ENCODE data around the gene NPAS2.

NPAS2 gene

DNA sequence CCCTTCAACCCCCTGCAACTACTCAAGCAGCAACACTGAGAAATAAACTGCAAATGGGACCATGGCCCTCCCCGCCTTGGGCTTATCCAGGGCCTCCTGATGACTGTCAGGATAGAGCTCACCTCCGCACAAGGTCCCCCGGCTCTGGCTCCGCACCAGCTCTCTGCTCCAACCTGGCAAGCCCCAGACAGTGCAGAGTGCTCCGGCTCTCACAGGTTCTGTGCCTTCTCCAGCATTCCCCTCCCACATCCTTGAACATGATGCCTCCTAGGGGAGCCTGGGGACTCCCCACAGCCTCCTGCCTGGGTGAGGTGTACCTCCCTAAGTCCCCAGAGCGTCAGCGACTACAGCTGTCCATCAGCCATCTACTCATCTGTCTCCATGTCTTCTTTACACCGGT is 26.7 kb upstream of the NPAS2 start:
- DNase-seq (ENCODE audit: low spot score), result no peak
- FAIRE-seq, result no peak

DNA sequence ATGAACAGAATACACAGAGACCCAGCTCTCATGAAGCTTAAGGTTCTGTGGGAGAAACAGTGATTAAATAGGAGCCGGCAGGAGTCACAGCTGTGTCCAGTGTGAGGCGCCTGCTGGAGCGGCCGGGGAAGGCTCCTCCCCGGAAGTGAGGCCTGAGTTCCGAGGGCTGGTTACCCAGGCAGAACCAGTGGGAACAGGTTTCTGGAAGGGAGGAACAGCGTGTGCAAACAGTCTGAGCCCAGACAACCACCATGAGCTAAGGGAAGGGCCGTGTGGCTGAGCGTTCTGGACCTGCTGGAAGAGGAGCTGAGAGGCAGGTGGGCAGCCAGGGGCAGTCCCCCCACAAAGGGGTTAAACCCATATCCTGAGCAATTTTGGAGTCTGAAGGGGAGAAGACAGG is 26.0 kb upstream of the NPAS2 start:
- FAIRE-seq, result no peak
- DNase-seq (ENCODE audit: low spot score), result no peak

DNA sequence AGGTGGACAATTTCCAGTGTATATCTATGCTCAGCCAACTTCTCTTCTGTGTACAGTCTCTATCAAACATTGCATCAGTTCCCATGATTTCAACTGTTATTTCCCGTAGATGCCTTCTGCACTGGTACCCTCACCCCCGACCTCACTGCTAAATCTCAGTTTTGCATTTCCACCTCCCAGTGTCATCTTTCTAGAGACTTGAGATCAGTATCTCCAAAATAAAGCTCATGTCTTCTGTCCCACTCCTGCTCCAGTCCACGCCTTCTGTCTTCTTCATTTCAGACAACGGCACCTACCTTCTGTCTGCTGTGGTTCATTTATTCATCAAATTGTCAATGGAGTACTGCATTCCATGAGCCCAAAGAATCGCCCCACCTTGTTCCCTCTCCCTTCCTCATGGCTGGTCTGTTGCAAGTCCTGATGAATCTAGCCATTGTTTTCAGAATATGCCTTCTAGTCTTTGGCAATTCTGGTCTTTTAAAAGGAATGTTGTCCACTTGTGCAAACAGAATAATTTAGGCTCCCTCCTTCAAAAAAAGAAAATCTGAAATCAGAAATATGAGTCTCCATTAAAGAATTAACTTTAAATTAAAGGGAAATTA is 23.3 kb upstream of the NPAS2 start:
- FAIRE-seq (no peak), DNase-seq (ENCODE audit: low spot score) (no peak)

DNA sequence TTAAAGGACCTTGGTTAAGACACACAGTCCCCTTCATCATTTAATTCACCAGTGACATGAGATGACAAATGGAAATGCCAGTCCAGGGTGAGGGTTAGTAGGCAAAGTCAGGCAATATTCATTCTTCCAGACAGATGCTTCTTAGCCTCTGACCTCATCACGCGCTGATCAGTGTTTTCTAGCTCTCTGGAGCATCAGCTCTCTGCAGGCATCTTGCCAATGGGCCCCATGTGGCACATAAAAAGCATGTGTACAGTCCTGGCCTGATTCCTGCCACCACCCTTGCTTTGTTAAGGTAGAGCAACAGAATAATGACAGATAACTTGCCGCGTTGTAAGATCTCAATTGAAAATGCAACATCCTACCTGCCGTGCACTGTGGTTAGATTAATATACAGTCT is 20.3 kb upstream of the NPAS2 start:
- DNase-seq (ENCODE audit: low spot score) (no peak), FAIRE-seq (no peak)

DNA sequence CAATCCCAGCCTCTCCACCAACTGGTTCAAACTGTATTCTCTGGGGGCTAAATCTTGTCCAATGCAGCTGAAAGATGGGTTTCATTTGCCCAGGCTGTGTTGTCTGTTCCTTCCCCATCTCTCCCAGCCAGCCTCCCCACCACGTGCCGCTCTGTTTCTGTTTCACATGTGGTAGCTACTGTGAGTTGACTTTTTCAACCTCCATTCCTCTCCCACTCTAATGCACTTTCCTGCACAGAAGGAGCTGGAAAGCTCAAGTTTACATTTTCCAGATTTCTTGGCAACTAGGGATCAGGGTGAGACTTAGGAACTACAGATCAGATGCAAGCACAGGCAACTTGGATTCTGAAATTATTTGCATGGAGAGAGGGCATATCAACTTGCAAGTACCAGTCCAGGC is 19.0 kb upstream of the NPAS2 start:
- FAIRE-seq (no peak), DNase-seq (ENCODE audit: low spot score) (no peak)

DNA sequence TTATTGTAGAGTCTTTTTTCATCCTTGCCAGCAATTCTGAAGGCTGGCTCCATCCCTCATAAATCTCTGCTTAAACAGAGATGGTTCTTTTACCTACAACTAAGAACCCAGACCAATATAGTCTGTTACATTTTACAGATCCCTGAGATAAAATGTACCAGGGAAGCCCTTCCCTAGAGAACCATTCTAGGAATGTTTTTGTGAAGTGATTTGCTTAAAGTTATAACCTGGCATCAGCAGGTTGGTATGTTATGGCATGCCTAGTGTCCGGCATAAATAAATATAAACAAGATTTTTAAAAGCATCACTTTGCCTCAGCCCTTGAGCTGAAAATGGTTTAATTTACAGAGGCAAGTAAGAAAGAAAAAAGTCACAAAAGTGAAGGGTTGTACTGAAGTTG is 18.5 kb upstream of the NPAS2 start:
- DNase-seq (ENCODE audit: low spot score) (no peak), FAIRE-seq (no peak)

DNA sequence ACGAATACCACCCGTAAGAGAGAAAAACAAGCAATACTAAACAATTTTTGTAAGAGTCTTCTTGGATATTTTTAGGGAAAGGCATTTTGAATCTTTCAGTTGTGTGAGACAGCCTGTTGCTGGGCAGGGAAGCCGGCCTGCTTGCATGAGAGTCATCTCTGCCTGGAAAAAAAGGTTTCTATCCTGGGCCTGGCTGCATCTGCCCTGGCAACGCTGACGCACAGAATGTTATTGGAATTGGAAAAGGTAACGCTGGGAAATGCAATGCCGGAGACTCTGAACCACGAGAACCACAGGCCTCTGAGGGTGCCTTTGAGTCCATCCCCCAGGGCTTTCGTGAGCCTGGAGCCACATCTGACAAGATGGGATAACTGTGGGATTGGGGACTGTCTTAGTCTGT is 17.9 kb upstream of the NPAS2 start:
- DNase-seq (ENCODE audit: low spot score) (no peak), FAIRE-seq (no peak)

DNA sequence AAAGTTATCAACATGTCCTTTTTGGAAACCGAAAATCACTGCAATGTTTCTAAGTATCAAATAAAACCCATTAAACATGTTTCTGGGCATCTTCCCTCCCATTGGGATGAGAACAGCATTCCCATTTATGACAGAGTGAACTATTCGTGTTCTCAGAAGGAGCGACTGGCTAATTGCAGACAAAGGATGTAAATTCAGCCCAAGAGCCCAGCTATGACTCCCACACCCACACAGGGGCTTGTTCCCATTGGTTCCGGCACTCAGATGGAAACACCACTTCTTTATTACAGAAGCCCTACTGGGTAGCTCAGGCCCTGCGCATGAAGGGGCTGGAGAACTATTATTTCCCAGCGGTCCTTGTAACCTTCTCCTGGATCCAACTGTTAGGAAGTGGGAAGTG is 16.6 kb upstream of the NPAS2 start:
- DNase-seq (ENCODE audit: low spot score) (no peak), FAIRE-seq (no peak)

DNA sequence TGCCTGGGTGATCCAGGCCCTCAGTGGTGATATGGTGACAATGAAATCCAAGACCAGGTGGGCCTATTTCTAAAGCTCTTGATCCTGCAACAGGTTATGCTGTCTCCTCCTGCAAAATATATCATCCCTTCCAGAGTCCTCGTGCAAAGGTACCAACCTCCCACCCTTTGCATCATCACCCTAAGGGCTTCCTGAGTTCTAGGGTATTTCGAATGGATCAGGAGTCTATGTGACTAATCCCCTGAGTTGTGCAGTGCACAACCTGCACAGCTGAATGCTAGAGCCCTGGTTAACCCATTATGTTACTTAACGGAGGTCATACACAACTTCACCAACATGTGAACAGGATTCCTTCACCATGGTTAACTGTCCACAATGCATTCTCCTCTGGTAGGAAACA is 13.4 kb upstream of the NPAS2 start:
- DNase-seq (ENCODE audit: low spot score), result no peak
- no peak for FAIRE-seq

DNA sequence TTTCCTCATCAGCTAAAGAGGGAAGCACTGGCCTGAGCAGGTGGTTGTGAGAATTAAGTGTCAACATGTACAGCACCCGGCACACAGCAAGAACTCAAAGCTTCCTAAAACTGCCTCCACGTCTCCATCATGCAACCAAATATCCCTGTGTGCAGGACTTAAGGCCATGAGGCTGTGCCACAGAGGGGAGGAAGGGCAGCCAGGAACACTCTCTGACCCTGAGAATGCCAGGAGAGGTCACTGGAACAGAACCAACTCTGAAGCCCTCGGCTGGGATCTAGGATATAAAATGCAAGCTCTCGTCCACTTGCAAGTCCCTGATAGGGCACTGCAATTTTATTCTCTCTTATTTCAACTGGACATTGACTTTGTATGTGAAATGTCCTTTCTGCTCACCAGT is 12.2 kb upstream of the NPAS2 start:
- DNase-seq (ENCODE audit: low spot score) (no peak), FAIRE-seq (no peak)

DNA sequence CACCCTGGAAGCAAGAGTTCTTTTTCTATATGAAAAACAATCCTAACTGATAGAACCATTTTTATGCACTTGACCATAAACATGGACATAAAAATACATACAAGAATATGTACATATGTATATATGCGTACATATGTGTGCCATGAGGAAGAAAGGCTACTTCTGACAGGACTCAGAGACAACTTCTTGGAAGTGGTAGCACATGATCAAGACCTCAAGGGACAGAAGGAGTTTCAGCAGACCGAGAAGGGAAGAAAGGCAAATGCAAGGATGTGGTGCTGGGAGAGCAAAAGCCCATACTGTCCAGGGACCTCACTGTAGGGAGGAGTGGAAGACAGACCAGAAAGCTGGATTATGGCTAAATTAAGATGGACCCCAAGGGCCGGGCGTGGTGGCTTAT is 11.4 kb upstream of the NPAS2 start:
- DNase-seq (ENCODE audit: low spot score) (no peak), FAIRE-seq (no peak)

DNA sequence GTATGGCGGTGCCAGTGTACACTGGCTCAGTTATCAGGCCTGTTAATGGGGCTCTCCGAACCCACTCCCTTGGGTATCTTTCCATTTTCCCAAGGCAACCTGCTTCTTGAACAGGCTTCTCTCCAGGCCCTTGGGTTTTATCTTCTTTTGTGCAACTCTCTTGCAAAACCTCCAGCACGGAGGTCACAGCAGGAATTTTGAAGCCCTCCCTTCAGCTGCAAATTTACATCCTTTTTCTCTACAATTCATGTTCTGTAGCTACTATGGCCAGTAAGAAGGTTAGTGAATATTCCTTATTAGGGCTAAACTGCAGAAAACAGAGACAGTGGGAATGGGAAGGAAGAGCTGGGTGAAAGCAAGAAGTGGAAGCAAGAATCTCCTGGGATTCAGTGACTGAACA is 10.4 kb upstream of the NPAS2 start:
- DNase-seq (ENCODE audit: low spot score) (no peak), FAIRE-seq (no peak)

DNA sequence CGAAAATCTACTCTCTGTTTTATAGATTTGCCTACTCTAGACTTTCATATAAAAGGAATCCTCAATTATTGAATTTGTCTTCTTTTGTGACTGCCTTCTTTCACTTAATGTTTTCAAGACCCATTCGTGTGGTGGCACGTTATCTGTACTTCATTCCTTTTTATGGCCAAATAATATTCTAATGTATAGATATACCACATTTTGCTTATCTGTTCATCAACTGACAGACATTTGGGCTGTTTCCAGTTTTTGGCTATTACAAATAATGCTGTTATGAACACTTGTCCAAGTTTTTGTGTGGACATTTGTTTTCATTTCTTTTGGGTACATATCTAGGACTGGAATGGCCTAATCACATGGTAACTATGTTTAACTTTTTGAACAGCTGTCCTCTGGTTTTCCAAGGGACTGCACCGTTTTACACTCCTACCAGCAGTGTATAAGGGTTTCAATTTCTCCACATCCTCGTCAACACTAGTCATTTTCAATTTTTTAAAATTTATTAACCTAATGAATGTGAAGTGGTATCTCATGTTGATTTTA is 9.3 kb upstream of the NPAS2 start:
- no peak for FAIRE-seq

DNA sequence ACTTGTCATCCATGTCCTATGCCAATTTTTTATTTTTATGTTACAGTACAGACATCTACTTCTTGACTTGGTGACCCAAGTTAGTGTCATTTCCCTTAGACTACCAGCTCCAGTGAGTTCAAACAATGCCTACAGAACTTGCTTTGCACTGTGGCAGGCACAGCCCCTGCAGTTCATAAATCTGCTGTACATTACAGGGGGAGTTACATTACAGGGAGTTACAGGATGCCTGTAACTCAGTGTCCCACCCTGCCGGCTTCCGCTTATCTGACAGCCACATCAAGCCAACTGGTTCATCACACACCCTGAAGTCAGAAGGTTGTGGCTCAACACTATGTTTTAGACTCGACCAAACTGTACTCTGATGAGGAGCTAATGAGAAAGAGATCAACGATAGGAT is 7.8 kb upstream of the NPAS2 start:
- DNase-seq (ENCODE audit: low spot score) (no peak), FAIRE-seq (no peak)

More for the DNA sequence above, 9.3 kb upstream of the NPAS2 start:
- no peak for DNase-seq (ENCODE audit: low spot score)

DNA sequence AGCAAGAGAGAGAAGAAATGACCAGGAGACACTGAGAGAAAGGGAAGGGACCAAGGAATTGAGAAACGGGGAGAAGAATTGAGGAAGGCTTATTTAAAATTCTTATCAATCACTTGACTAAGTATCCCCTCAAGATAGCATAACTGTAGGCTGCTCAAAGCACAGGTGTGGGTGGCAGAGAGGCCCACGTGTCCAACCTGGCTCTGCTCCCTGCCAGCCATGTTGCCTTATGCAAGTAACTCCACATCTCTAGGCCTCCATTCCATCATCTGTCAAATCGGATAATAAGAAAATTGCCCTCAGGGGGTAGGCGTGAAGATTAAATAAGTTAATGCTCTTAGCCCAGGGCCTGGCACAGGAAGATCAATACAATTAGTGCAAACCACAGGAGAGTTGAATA is 7.4 kb upstream of the NPAS2 start:
- DNase-seq (ENCODE audit: low spot score), result no peak
- no peak for FAIRE-seq

DNA sequence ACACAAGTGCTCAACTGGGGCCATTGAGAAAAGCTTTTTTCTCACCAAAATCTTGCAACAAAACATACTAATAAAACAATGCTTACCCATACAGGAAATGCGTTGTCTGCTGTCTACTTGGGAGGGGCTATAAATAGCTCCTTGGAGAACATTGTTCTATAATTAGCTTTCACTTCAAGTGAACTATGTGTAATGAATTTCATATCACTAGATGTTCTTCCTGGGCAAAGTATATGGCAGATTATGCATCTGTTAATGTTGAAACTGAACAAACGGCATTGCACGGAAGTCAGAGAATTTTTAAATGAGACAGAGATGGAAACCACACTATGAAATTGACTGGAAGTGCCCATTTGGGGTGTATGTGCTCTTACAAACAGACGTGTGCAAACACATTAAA is 6.4 kb upstream of the NPAS2 start:
- DNase-seq (ENCODE audit: low spot score) (no peak), FAIRE-seq (no peak)

DNA sequence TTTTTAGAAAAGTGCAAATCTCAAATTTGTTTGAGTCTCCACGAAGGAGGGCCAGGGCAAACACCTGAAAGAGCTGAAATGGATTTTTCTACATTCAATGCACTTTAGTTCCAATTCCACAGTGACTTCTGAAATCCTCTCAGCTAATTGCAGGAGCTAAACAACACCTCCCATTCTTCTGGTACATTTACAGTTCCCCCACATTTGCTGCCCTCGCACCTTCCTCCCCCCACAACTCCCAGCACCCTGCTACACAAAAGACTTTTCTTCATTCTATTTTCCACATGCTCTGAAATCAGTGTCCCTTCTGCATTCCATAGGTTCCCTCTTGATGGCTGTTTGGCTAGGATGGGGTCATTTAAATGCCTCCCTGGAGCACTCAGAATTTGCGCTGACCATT is 5.9 kb upstream of the NPAS2 start:
- DNase-seq (ENCODE audit: low spot score) (no peak), FAIRE-seq (no peak)

DNA sequence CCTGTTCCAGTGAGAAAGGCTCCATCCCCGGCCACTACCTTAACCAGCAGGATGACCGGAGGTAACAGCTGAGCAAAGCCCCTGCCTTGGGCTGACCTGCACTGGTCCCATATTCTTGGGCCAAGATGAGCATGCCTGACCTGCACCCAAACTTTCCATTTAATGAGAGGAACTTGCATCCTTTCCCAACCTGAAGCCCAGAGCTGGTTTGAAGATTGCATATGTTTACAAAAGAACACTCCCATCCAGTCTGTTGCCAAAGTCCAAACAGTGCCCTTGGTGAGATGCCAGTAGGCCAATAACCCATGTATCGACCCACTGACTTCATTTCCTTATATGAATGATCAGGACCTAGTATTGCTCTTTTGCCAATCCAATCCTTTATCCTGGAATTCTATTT is 5.5 kb upstream of the NPAS2 start:
- FAIRE-seq, result no peak

DNA sequence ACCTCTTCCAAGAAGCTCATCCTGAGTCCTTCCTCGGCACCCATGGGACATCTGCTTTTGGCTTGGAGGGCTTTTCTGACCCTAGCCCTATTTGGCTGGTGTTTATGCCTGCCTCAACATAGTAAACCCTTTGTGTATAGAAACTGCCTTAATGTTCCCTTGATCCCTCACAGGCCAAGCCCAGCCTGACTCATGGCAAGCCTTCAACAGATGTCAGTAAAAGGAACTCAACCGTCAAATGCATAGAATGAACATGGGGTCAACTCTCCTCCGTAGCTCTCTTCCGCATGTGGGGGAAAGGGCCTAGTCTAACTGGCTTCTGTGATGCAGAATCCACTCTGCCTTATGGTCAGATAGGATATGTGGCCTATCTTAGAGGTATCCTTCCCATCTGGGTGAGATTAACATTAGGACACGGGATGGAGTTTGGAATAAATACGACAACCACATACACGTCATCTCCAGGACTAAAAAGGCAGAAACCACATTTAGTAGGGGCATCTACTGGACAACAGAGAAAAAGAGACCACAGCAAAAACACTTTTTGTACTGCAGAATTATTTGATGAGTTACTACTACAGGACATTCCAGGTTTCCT is 2.5 kb upstream of the NPAS2 start:
- DNase-seq (ENCODE audit: low spot score) (no peak), FAIRE-seq (no peak)

More for the DNA sequence above, 5.5 kb upstream of the NPAS2 start:
- DNase-seq (ENCODE audit: low spot score), result no peak

DNA sequence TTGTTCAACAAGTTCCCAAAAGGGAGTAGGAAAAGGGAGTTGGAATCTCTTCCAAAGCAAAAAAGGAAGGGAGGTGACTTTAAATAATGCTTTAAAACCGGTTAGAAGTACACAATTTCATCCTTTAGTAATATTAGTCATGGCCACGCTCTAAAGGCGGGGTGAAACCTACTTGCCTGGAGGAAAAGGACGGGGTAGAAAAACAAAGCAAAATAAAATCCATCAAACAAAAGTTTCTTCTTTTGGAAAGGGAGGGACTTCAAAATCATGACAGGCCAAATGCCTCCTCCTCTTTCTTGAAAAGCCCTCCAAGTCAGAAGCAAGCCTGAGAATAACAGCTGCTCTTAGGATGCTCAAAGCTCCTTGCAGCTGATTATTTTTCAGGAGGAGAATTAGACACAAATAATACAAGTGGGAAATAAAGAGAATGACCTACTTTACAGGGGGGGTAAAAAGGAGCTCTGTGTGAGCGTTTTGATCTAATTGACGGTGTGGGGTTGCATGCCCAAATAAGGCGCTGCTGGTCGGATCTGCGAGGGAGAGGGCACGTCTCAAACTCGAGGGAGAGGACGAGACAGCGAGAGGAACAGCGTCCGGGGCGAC is 1.8 kb upstream of the NPAS2 start:
- FAIRE-seq (no peak), DNase-seq (ENCODE audit: low spot score) (no peak)

DNA sequence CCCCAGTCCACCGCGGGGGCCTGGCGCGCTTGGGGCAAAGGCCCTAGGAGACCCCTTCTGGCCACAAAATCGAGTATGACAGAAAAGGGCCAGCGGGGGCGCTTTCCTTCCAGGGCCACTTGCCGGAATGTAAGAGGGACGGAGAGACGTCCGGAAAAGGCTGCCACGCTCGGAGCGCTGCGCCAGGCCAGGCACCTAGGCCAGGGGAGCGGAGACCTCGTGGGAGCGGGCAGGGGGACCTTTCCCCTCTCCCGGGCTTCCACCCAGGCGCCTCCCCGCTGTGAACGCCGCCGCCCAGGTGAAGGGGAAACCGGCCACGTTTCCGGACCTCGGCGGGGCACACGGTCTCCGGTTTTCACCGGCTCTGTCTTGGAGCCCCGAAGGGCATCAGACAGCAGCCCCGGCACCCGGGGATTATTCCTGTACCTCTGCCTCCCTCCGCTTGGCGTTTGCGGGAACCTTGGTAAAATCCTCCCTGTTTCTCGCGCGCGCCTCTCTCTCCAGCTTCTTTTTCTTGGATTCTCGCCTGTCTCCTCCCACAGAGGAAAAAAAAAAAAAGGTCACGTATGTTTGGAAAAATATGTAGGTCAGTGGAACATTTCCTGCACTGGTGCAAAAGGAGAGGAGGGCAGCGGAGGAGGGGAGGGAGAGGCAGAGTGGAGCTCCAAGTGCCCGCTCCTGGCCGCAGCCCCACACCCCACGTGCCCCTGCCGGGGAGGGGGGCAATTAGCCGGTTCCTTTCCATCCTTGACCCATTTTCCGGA is 1.2 kb upstream of the NPAS2 start:
- no peak for DNase-seq (ENCODE audit: low spot score)
- no peak for FAIRE-seq

DNA sequence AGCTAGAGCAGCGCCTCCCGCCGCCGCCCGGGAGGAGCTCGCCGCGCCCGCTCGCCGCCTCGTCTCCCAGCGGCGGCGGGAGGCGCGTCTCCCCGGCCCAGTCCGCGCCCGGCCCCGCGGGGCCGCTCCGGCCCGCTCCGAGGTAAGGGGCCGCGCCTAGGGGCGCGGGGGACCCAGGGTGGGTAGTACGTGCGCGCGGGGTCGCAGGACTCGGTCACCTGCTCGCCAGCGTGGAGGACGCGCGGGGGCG is 259 bp downstream of the NPAS2 start:
- FAIRE-seq (no peak), DNase-seq (ENCODE audit: low spot score) (no peak)
